ENCODE data around the gene ADNP. TPM values are rescaled to one million over a fixed set of nuclear protein-coding genes. Genes with fewer than 3 reads are reported as not detected.
A peak's percentile ranks its signal among the peaks of the same experiment; 100 is the strongest.
"Not testable (repeated sequence)": the region's sequence is repeated elsewhere in the genome, so short reads cannot be mapped to it uniquely, and the experiment has no call there.

The ADNP gene
- polyA plus RNA-seq, 1 of the 3 experiments (the other 2 are of a cell fraction), result 13.3 TPM

DNA sequence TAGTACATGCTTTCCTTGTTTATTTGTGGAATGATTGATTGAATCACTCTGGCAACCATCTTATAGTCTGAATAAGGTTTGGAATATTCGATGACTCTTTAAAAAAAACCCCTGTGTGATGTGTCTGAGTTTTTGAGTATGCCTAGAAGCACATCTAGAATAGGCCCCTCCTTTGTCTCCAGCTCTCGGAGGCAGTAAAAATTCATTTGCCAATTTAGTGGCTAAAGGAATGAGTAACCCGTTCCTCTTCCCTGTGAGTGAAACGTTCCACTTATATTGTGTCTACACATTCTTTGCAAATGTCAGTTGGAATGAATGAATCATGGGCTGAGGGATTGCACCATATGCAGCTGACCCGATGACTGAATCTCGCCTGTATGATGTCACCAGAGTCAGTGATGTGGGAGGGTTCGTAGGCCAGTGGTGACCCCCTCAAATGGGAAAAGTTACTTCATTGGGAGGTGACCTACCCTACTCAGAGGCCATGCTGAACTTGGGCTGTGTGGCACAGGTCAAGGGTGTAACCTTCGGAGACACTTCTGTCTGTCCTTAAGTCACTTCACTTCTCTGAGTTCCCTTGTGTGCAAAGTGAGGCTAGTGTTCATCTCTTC lies 48.9 kb upstream of the ADNP start (continued):
- TF ChIP-seq, protein P1, sequence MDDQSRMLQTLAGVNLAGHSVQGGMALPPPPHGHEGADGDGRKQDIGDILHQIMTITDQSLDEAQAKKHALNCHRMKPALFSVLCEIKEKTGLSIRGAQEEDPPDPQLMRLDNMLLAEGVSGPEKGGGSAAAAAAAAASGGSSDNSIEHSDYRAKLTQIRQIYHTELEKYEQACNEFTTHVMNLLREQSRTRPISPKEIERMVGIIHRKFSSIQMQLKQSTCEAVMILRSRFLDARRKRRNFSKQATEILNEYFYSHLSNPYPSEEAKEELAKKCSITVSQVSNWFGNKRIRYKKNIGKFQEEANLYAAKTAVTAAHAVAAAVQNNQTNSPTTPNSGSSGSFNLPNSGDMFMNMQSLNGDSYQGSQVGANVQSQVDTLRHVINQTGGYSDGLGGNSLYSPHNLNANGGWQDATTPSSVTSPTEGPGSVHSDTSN (IDR thresholded peaks at IDR 0.05), result peak; percentile 88
- no peak for TF ChIP-seq SMC3 (IDR thresholded peaks at IDR 0.05; ENCODE audit: low read depth, low read length)
- peak; percentile 84; the same call in 1 of the 2 replicates for TF ChIP-seq POLR2AphosphoS5 (IDR thresholded peaks at IDR 0.05; ENCODE audit: low read depth, low read length)
- peak; percentile 64 for TF ChIP-seq NFIC (IDR thresholded peaks at IDR 0.05; ENCODE audit: borderline replicate concordance)
- no peak for TF ChIP-seq ELF1 (IDR thresholded peaks at IDR 0.05)
- no peak for TF ChIP-seq GATA2 (CRISPR knock-in tag; IDR thresholded peaks at IDR 0.05)
- peak; percentile 23; the same call in 1 of the 2 replicates for TF ChIP-seq TAF1 (IDR thresholded peaks at IDR 0.05; ENCODE audit: borderline replicate concordance, low read depth, low read length)
- no peak for TF ChIP-seq RFX5 (IDR thresholded peaks at IDR 0.05; ENCODE audit: low read length)
- TF ChIP-seq SIN3A (IDR thresholded peaks at IDR 0.05; ENCODE audit: borderline replicate concordance, low read depth, low read length), result 0 out of 2 replicates have a peak, but pooled peaks have one; percentile 31
- 0 out of 2 replicates have a peak, but pooled peaks have one; percentile 44 for TF ChIP-seq MAX (IDR thresholded peaks at IDR 0.05; ENCODE audit: low read depth)
- TF ChIP-seq TEAD4 (IDR thresholded peaks at IDR 0.05; ENCODE audit: borderline replicate concordance, insufficient read depth), result peak; percentile 80
- TF ChIP-seq RAD21 (IDR thresholded peaks at IDR 0.05; ENCODE audit: low read length), result no peak
- peak; percentile 83 for TF ChIP-seq RXRA (IDR thresholded peaks at IDR 0.05; ENCODE audit: borderline replicate concordance, low read depth)
- peak; percentile 96 for TF ChIP-seq JUND (IDR thresholded peaks at IDR 0.05)
- TF ChIP-seq, protein P2, sequence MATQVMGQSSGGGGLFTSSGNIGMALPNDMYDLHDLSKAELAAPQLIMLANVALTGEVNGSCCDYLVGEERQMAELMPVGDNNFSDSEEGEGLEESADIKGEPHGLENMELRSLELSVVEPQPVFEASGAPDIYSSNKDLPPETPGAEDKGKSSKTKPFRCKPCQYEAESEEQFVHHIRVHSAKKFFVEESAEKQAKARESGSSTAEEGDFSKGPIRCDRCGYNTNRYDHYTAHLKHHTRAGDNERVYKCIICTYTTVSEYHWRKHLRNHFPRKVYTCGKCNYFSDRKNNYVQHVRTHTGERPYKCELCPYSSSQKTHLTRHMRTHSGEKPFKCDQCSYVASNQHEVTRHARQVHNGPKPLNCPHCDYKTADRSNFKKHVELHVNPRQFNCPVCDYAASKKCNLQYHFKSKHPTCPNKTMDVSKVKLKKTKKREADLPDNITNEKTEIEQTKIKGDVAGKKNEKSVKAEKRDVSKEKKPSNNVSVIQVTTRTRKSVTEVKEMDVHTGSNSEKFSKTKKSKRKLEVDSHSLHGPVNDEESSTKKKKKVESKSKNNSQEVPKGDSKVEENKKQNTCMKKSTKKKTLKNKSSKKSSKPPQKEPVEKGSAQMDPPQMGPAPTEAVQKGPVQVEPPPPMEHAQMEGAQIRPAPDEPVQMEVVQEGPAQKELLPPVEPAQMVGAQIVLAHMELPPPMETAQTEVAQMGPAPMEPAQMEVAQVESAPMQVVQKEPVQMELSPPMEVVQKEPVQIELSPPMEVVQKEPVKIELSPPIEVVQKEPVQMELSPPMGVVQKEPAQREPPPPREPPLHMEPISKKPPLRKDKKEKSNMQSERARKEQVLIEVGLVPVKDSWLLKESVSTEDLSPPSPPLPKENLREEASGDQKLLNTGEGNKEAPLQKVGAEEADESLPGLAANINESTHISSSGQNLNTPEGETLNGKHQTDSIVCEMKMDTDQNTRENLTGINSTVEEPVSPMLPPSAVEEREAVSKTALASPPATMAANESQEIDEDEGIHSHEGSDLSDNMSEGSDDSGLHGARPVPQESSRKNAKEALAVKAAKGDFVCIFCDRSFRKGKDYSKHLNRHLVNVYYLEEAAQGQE (IDR thresholded peaks at IDR 0.05; ENCODE audit: low read depth, low read length), result no peak
- no peak for TF ChIP-seq MXI1 (IDR thresholded peaks at IDR 0.05; ENCODE audit: low read depth, low read length)

DNA sequence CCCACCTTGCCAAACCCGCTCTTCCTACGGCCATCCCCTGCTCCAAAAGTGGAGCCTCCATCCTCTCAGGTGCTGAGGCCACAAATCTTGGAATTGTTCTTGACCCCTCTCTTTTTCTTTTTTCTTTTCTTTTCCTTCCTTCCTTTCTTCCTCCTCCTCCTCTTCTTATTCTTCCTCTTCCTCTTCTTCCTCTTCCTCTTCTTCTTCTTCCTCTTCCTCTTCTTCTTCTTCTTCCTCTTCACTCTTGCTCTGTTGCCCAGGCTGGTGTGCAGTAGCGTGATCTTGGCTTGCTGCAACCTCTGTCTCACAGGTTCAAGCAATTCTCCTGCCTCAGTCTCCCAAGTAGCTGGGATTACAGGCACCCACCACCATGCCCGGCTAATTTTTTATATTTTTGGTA lies 47.3 kb upstream of the ADNP start:
- H3K4me2 ChIP-seq; H3K9me3 ChIP-seq; H3K36me3 ChIP-seq (replicated peaks in 1 of 2; ENCODE audit: control insufficient read depth in 1 of 2, insufficient read depth in 2 of 2, low read length in 1 of 2); H3K4me3 ChIP-seq (ENCODE audit: low read depth in 2 of 2, low read length in 1 of 2); DNase-seq; H3K9ac ChIP-seq; H4K20me1 ChIP-seq (ENCODE audit: insufficient read depth); H3K27me3 ChIP-seq (ENCODE audit: insufficient read depth); H3K9me2 ChIP-seq; H3K79me2 ChIP-seq (ENCODE audit: insufficient read depth); POLR2A ChIA-PET; H2AFZ ChIP-seq (ENCODE audit: low read depth): not testable (repeated sequence)
- CTCF ChIA-PET, result interaction anchor here (0.8 to 1.8 kb wide), 3 partner anchors 9 to 340 kb away, joined by 4 to 8 read pairs (median 4); no protein-coding TSS in a partner anchor
- peaks cover 4 to 12% of the 10 kb centered on the region in 2 experiments; a peak in 1 of 4 replicates for H3K4me1 ChIP-seq (ENCODE audit: control insufficient read depth in 1 of 2, insufficient read depth in 2 of 2, low read depth in 1 of 2, low read length in 1 of 2)
- H3F3A ChIP-seq (replicated peaks; ENCODE audit: insufficient read depth), result peaks cover 12% of the 10 kb centered on the region
- 95% methylated on average over 4 of the region's 4 CpGs for WGBS (ENCODE audit: low lambda C conversion rate)
- H3K27ac ChIP-seq (ENCODE audit: low read depth in 2 of 2, low read length in 1 of 2), result peak overlapping the region in 1 of 2 experiments; percentile 91; a peak in 1 of 4 replicates

Data from SK-N-SH (cell line).